Panc1 (cell line): ENCODE data around the gene CCDC194. TPM values are rescaled to one million over a fixed set of nuclear protein-coding genes. Genes with fewer than 3 reads are reported as not detected.

Source experiments
- ATAC-seq: fragments of 200-7000 bp; cut with Tn5 transposase; 2 replicates; pipeline ENCODE4 v1.9.1; 2020; ENCODE audit warnings: mild to moderate bottlenecking, moderate library complexity
- BruUV-seq: library from RNA; stranded (reverse); fragments of 400-500 nt; replicated peaks from 2 replicates; lab custom pipeline; 2021; lab: Mats Ljungman, UMichigan
- CTCF ChIA-PET: fragments of 300-600 bp; sonication (Branson Sonifier 250); formaldehyde crosslinking; loops from one replicate; lab custom pipeline; 2022; ENCODE audit warnings: antibody characterized with exemption; lab: Charles Lee
- POLR2A ChIA-PET: fragments of 300-600 bp; sonication (Branson Sonifier 250); formaldehyde crosslinking; loops from one replicate; lab custom pipeline; 2022; ENCODE audit warnings: antibody characterized with exemption; lab: Charles Lee
- DNase-seq: peaks from one replicate; pipeline ENCODE4 v3.0.0-alpha.2; 2010; ENCODE audit warnings: low read depth, low spot score
- H3K27ac ChIP-seq: 2 replicates; pipeline ENCODE4 v1.5.1; 2011; ENCODE audit warnings: mild to moderate bottlenecking, low read length, inconsistent platforms
- H3K27me3 ChIP-seq: fragments of 200-500 bp; sonication (Bioruptor generic); 2 replicates; pipeline ENCODE4 v1.6.0; 2014; ENCODE audit warnings: low read length, inconsistent platforms; ENCODE audit not compliant: control insufficient read depth, insufficient read depth
- H3K36me3 ChIP-seq: fragments of 200-500 bp; sonication (Bioruptor generic); 2 replicates; pipeline ENCODE4 v1.5.1; 2014; ENCODE audit warnings: inconsistent platforms, mild to moderate bottlenecking, low read length, moderate library complexity; ENCODE audit not compliant: control insufficient read depth, insufficient read depth
- H3K4me1 ChIP-seq: 2 replicates; pipeline ENCODE4 v1.5.1; 2011; ENCODE audit warnings: inconsistent platforms, mild to moderate bottlenecking, low read length, moderate library complexity; ENCODE audit not compliant: control insufficient read depth, insufficient read depth
- H3K4me3 ChIP-seq, 2 experiments: 2 replicates each; pipeline ENCODE4 v1.5.1; 2011 to 2012; ENCODE audit warnings: low read depth in 2 of 2, low read length in 2 of 2, mild to moderate bottlenecking in 2 of 2, inconsistent platforms in 1 of 2, moderate library complexity in 1 of 2
- H3K9me3 ChIP-seq: fragments of 200-500 bp; sonication (Bioruptor generic); 2 replicates; pipeline ENCODE4 v1.5.1; 2014; ENCODE audit warnings: low read depth, mild to moderate bottlenecking, inconsistent platforms, low read length, moderate library complexity; ENCODE audit not compliant: control insufficient read depth, insufficient read depth
- CTCF ChIP-seq: fragments of 450-650 bp; IDR thresholded peaks from 2 replicates; pipeline ENCODE4 v1.5.1; 2017; ENCODE audit warnings: mild to moderate bottlenecking
- POLR2AphosphoS5 ChIP-seq: IDR thresholded peaks from 2 replicates; pipeline ENCODE4 v1.6.1; 2012; ENCODE audit warnings: mild to moderate bottlenecking, low read depth, low read length, moderate library complexity
- REST ChIP-seq, 2 experiments: IDR thresholded peaks; 2 replicates each; pipeline ENCODE4 v1.6.1; 2011 to 2012; ENCODE audit warnings: low read depth in 2 of 2, control low read depth in 1 of 2, low read length in 1 of 2, mild to moderate bottlenecking in 1 of 2, moderate library complexity in 1 of 2; ENCODE audit not compliant: insufficient read depth in 1 of 2
- SIN3A ChIP-seq: IDR thresholded peaks from 2 replicates; pipeline ENCODE4 v1.6.1; 2012; ENCODE audit warnings: low read depth, mild to moderate bottlenecking, low read length, moderate library complexity, borderline replicate concordance; ENCODE audit not compliant: insufficient read depth
- TCF7L2 ChIP-seq: IDR thresholded peaks from 2 replicates; pipeline ENCODE4 v1.6.1; 2011; ENCODE audit warnings: mild to moderate bottlenecking, low read depth, low read length, inconsistent platforms
- in situ Hi-C: cut with HindIII; loops from 2 replicates; pipeline ENCODE4 v1.10.0; 2016; ENCODE audit warnings: low sequenced_read_pairs, low pct_unique_long_range_greater_than_20kb
- intact Hi-C: fragments of 100-400 bp; cut with micrococcal nuclease; formaldehyde crosslinking; loops from one replicate; pipeline ENCODE4 v1.10.0; 2022; ENCODE audit not compliant: unreplicated experiment
- total RNA-seq: library from RNA; stranded (reverse); gene quantifications from one replicate; pipeline ENCODE4 v1.2.1, GENCODE V29; 2021; ENCODE audit not compliant: unreplicated experiment

Gene CCDC194
- total RNA-seq, 1 experiment from 2014 or later = 0.51 TPM

- ChIA-PET POLR2A (no interaction called here), CTCF (no interaction called here)
- Histone ChIP-seq H3K27me3 (no peaks in the 10 kb centered on the region), H3K9me3 (no peaks in the 10 kb centered on the region), H3K4me1 (peaks cover 6% of the 10 kb centered on the region; the same call in 1 of the 2 replicates), H3K27ac (peak overlapping the region; percentile 84), H3K4me3 (peak overlapping the region; percentile 78), H3K36me3 (no peaks in the 10 kb centered on the region; the same call in 1 of the 2 replicates)
- intact Hi-C loops = no loop called here
- in situ Hi-C loops = no loop called here
- no TSS peak for BruUV-seq
- DNase-seq = no peak
- TF ChIP-seq TCF7L2 = no peak
- TF ChIP-seq CTCF = no peak; the same call in 1 of the 2 replicates
- TF ChIP-seq POLR2AphosphoS5 = no peak
- no peak for TF ChIP-seq REST (IDR thresholded peaks at IDR 0.05; ENCODE audit: insufficient read depth in 1 of 2, low read depth in 2 of 2, low read length in 1 of 2)
- no peak for TF ChIP-seq SIN3A
- ATAC-seq = peak; percentile 73
Measured at GRCh38 chr19:17420475-17420924, 26.5 kb upstream of the CCDC194 start.

GRCh38 chr19:17419621-17420474 is 25.9 kb upstream of the CCDC194 start, which contains the start of gene MVB12A:
TSS of gene MVB12A (plus strand) at chr19:17420047. CDS start at chr19:17420136, 89 bp downstream.
- H3K36me3 ChIP-seq = no peaks in the 10 kb centered on the region; the same call in 1 of the 2 replicates
- no TSS peak for BruUV-seq
- TF ChIP-seq TCF7L2 (0 out of 2 replicates have a peak, but pooled peaks have one; percentile 43), POLR2AphosphoS5 (peak; percentile 68), SIN3A (no peak), REST (IDR thresholded peaks at IDR 0.05; ENCODE audit: insufficient read depth in 1 of 2, low read depth in 2 of 2, low read length in 1 of 2) (no peak)
- POLR2A ChIA-PET = interaction anchor here (0.6 to 0.7 kb wide), 3 partner anchors 13 to 185 kb away, joined by 3 to 5 read pairs (median 3); no protein-coding TSS in a partner anchor
- no peaks in the 10 kb centered on the region for H3K27me3 ChIP-seq
- in situ Hi-C loops = no loop called here
- H3K4me1 ChIP-seq = peaks cover 6% of the 10 kb centered on the region; the same call in 1 of the 2 replicates
- DNase-seq = peak; percentile 92
- intact Hi-C loops = no loop called here
- H3K4me3 ChIP-seq = peak within 1 kb of the TSS; percentile 78
- CTCF ChIA-PET = interaction anchor here (0.6 kb wide), 1 partner anchor 35 kb away, joined by 4 read pairs; no protein-coding TSS in a partner anchor
- H3K27ac ChIP-seq = peak within 1 kb of the TSS; percentile 96
- peak; percentile 93 for ATAC-seq
- no peaks in the 10 kb centered on the region for H3K9me3 ChIP-seq
